PC-3 (cell line): ENCODE results near the gene RALA.

Experiments
- EZH2 ChIP-seq: fragments of 300-600 bp; sonication (generic); IDR thresholded peaks from one replicate; pipeline ENCODE4 v1.6.1; 2017; ENCODE audit warnings: antibody characterized with exemption, mild to moderate bottlenecking, low read length; ENCODE audit not compliant: unreplicated experiment
- TF ChIP-seq, protein P1 (sequence below): fragments of 300-600 bp; sonication (generic); conservative IDR thresholded peaks from 2 replicates; pipeline ENCODE4 v1.5.1; 2017; ENCODE audit warnings: antibody characterized with exemption, low read depth, mild to moderate bottlenecking, low read length

- TF ChIP-seq, protein P1, sequence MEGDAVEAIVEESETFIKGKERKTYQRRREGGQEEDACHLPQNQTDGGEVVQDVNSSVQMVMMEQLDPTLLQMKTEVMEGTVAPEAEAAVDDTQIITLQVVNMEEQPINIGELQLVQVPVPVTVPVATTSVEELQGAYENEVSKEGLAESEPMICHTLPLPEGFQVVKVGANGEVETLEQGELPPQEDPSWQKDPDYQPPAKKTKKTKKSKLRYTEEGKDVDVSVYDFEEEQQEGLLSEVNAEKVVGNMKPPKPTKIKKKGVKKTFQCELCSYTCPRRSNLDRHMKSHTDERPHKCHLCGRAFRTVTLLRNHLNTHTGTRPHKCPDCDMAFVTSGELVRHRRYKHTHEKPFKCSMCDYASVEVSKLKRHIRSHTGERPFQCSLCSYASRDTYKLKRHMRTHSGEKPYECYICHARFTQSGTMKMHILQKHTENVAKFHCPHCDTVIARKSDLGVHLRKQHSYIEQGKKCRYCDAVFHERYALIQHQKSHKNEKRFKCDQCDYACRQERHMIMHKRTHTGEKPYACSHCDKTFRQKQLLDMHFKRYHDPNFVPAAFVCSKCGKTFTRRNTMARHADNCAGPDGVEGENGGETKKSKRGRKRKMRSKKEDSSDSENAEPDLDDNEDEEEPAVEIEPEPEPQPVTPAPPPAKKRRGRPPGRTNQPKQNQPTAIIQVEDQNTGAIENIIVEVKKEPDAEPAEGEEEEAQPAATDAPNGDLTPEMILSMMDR = no peak
- TF ChIP-seq EZH2 = no peak
Observed at GRCh38 chr7:39696631-39697030, 73.3 kb downstream of the RALA start.
